Measurements from ENCODE around the gene TOX2. TPM values are rescaled to one million over a fixed set of nuclear protein-coding genes. Genes with fewer than 3 reads are reported as not detected.

The TOX2 gene
- total and polyA plus RNA-seq, 2 of the 8 experiments (the other 6 are each of a cell fraction or from before 2014, with no cell fraction given) = 1.8 to 3.4 TPM

GRCh38 chr20:43900121-43900466 is 14.6 kb upstream of the TOX2 start:
- H3K79me1 ChIP-seq (ENCODE audit: low read depth, low read length) = no peaks in the 10 kb centered on the region
- H3K79me2 ChIP-seq (ENCODE audit: control insufficient read depth in 1 of 2, insufficient read depth in 2 of 2, low read length in 2 of 2) = no peaks in the 10 kb centered on the region
- 59% methylated on average over 5 of the region's 5 CpGs; no CpG with 5 or more reads in 1 of the 2 experiments for WGBS, 2 experiments (ENCODE audit: extremely low coverage in 1 of 2, insufficient coverage in 1 of 2, insufficient read length in 1 of 2, insufficient replicate concordance in 2 of 2, low coverage in 1 of 2, low lambda C conversion rate in 2 of 2, missing lambda C conversion rate in 1 of 2)
- no peak overlapping the region for H3K9ac ChIP-seq (replicated peaks in 1 of 4; ENCODE audit: extremely low read depth in 1 of 4, low read depth in 3 of 4, low read length in 3 of 4)
- no peak overlapping the region for H4K91ac ChIP-seq (replicated peaks; ENCODE audit: insufficient read length, low read length)
- ChIA-PET CTCF (ENCODE audit: partially characterized antibody) (interaction anchor here (0.6 to 1.3 kb wide), 3 partner anchors 13 to 458 kb away, joined by 3 to 4 read pairs (median 4); no protein-coding TSS in a partner anchor), POLR2A (ENCODE audit: partially characterized antibody) (no interaction called here)
- no peaks in the 10 kb centered on the region for H4K20me1 ChIP-seq (replicated peaks in 1 of 2; ENCODE audit: control insufficient read depth in 1 of 2, insufficient read depth in 2 of 2, low read length in 2 of 2)
- H3K9me3 ChIP-seq (ENCODE audit: insufficient read depth in 2 of 2, low read depth in 1 of 2, low read length in 1 of 2) = no peaks in the 10 kb centered on the region
- H3K4me2 ChIP-seq (ENCODE audit: insufficient read depth in 1 of 2, low read depth in 2 of 2, low read length in 2 of 2) = 0 out of 4 replicates have a peak overlapping the region, but pooled peaks of 1 of the 2 experiments have one; percentile 12
- no peak overlapping the region for H2BK20ac ChIP-seq (ENCODE audit: low read length)
- no peak overlapping the region; a peak in 1 of 8 replicates for H3K4me3 ChIP-seq (ENCODE audit: extremely low read depth in 1 of 4, insufficient read depth in 2 of 4, low read depth in 3 of 4, low read length in 4 of 4)
- H3K36me3 ChIP-seq (ENCODE audit: control insufficient read depth in 2 of 4, insufficient read depth in 4 of 4, low read length in 3 of 4) = no peaks in the 10 kb centered on the region
- no peaks in the 10 kb centered on the region for H3K23me2 ChIP-seq (ENCODE audit: low read depth, low read length)
- no peak overlapping the region for H3K23ac ChIP-seq (ENCODE audit: insufficient read length)
- no peak overlapping the region for H3K4ac ChIP-seq (replicated peaks; ENCODE audit: insufficient read length, low read depth, low read length)
- no peak overlapping the region for H3K27ac ChIP-seq (ENCODE audit: low read depth, low read length)
- no peak overlapping the region for H3K56ac ChIP-seq (replicated peaks; ENCODE audit: insufficient read length, low read depth, low read length)
- H2AK5ac ChIP-seq (ENCODE audit: low read depth, low read length) = no peak overlapping the region
- DNase-seq (ENCODE audit: low read depth in 1 of 2, low spot score in 2 of 2) = no peak
- FAIRE-seq = no peak
- no peak overlapping the region for H4K5ac ChIP-seq (ENCODE audit: insufficient read length, low read depth, low read length)
- H3K4me1 ChIP-seq (replicated peaks in 1 of 4; ENCODE audit: control insufficient read depth in 3 of 4, insufficient read depth in 4 of 4, low read length in 3 of 4) = peaks cover 5 to 13% (median 7%) of the 10 kb centered on the region in 4 experiments; a peak in 5 of 7 replicates
- no peak overlapping the region for H2BK120ac ChIP-seq (replicated peaks; ENCODE audit: low read depth, low read length)
- no peak overlapping the region for H3K14ac ChIP-seq (ENCODE audit: insufficient read length)
- H2AFZ ChIP-seq (ENCODE audit: low read length) = no peak overlapping the region
- no peak overlapping the region for H2BK15ac ChIP-seq (ENCODE audit: low read length)
- no peak overlapping the region for H2BK12ac ChIP-seq (ENCODE audit: low read depth, low read length)
- H2BK5ac ChIP-seq (ENCODE audit: low read depth, low read length) = no peak overlapping the region
- H3K27me3 ChIP-seq (replicated peaks in 1 of 4; ENCODE audit: control insufficient read depth in 3 of 4, extremely low read depth in 1 of 4, insufficient read depth in 3 of 4, low read length in 3 of 4) = peaks cover 0 to 3% (median 0%) of the 10 kb centered on the region in 4 experiments; a peak in 3 of 7 replicates
- H3K18ac ChIP-seq (ENCODE audit: extremely low read depth, low read length) = no peak overlapping the region
- no peak overlapping the region for H4K8ac ChIP-seq (ENCODE audit: extremely low read depth, insufficient read depth, low read length)
- TF ChIP-seq RXRA (IDR thresholded peaks at IDR 0.05; ENCODE audit: insufficient read depth, low read depth, low read length) = no peak
- no peak for TF ChIP-seq MAFK (IDR thresholded peaks at IDR 0.05; ENCODE audit: low read depth, low read length)
- no peak for TF ChIP-seq JUND (IDR thresholded peaks at IDR 0.05; ENCODE audit: low read length)
- TF ChIP-seq TAF1 (IDR thresholded peaks at IDR 0.05; ENCODE audit: low read depth, low read length) = no peak
- TF ChIP-seq USF2 (IDR thresholded peaks at IDR 0.05; ENCODE audit: low read length) = no peak
- TF ChIP-seq SP2 (IDR thresholded peaks at IDR 0.05; ENCODE audit: low read length) = no peak
- no peak for TF ChIP-seq ZNF274 (IDR thresholded peaks at IDR 0.05; ENCODE audit: borderline replicate concordance, extremely low read depth, low read length)
- no peak for TF ChIP-seq SAP30 (IDR thresholded peaks at IDR 0.05; ENCODE audit: insufficient read depth, insufficient replicate concordance, low read length)
- TF ChIP-seq ATF2 (IDR thresholded peaks at IDR 0.05; ENCODE audit: low read length) = no peak
- TF ChIP-seq HDAC6 (IDR thresholded peaks at IDR 0.05; ENCODE audit: low read depth, low read length) = no peak
- no peak for TF ChIP-seq CTBP2 (IDR thresholded peaks at IDR 0.05; ENCODE audit: borderline replicate concordance, insufficient read depth, insufficient read length, low read length)

All from H1 (cell line).